Myocyte (in vitro differentiated cells): ENCODE results near the gene TBC1D10B. TPM values are rescaled to one million over a fixed set of nuclear protein-coding genes. Genes with fewer than 3 reads are reported as not detected.
"Not testable (repeated sequence)": the region's sequence is repeated elsewhere in the genome, so short reads cannot be mapped to it uniquely, and the experiment has no call there.

Experiments used
- DNase-seq: peaks from one replicate; pipeline ENCODE4 v3.0.0-alpha.2; 2012; ENCODE audit warnings: low read depth
- total RNA-seq: library from RNA; depleted of rRNA; stranded (reverse); fragments of >200 nt; gene quantifications from 2 replicates; pipeline ENCODE4 v1.2.3, GENCODE V29; 2014

Gene TBC1D10B
- total RNA-seq, 1 donor from 2014 or later: 40.3 TPM

GRCh38 chr16:30398661-30399434 lies 28.6 kb upstream of the TBC1D10B start:
- no peak for DNase-seq

- no peak for DNase-seq
Measured at GRCh38 chr16:30397776-30398660, 27.7 kb upstream of the TBC1D10B start.

- no peak for DNase-seq
Measured at GRCh38 chr16:30397056-30397455, 26.8 kb upstream of the TBC1D10B start.

DNA sequence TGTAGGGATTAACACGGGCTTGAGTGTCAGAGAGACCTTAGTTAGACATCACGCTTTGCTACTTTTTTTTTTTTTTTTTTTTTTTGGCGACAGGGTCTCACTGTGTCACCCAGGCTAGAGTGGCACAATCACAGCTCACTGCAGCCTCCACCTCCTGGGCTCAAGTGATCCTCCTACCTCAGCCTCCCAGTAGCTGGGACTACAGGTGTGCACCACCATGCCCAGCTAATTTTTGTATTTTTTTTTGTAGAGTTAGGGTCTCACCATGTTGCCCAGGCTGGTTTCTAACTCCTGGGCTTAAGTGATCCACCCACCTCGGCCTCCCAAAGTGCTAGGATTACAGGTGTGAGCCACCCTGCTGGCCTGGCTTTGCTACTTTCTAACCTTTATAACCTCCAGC lies 26.3 kb upstream of the TBC1D10B start:
- DNase-seq: not testable (repeated sequence)

DNA sequence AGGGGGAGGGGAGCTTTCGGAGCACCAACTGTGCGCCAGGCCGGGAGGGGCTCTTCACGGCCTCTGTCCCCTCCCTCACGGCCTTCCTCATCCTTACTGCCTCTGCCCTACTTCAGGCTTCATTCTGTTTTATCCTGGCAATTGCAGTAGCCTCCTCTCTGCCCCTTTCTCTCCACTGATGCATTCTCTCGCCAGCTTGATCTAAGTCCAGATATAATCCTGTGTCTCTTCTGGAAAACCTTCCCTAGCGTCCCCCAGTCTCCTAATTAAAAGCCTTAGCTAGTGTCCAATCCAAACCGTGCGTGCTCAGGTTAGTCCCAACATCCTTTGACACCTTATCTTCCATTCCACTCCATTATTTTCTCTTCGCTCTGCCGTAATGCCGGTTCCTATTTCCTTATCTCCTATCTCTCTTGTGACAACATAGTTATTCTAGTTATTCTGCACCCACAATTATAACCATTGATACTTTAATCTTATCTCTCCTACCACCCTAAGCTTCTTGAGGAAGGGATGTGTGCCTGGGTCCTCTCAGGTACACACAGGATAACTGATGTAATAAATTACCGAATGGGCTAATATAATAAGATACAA lies 25.8 kb upstream of the TBC1D10B start:
- no peak for DNase-seq

- peak; percentile 95 for DNase-seq
Measured at GRCh38 chr16:30395155-30395991, 25.1 kb upstream of the TBC1D10B start, which contains the start of gene ZNF48. ZNF48 (plus strand) TSS chr16:30395420; CDS start chr16:30395795, 375 bp downstream.

DNA sequence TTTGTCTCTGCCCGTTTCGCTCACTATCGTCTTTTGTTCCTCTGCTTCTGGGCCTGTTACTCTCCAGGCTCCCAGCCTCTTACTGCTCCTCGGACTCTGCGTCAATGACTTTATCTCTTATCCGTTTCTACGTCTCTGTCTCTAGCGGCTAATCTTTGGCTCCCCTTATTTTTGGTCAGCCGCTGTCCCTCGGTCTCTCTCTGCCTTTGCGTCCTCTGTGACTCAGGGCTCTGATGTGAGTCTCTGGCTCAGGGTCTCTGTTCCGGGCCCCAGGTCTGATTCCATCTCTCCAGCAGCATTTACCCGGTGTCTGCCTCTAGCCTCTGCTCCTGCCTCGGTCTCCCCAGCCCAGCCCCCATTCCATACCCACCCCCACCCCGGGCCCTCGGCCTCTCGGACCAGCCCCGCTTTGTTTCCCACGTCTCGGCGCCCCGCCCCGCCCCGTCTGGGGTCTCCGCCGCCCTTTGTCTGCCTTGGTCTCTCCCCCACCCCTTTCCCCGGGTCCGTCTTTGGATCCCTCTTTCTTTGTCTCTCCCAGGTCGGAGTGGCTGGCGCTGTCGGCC lies 24.4 kb upstream of the TBC1D10B start:
- DNase-seq: peak; percentile 40

DNA sequence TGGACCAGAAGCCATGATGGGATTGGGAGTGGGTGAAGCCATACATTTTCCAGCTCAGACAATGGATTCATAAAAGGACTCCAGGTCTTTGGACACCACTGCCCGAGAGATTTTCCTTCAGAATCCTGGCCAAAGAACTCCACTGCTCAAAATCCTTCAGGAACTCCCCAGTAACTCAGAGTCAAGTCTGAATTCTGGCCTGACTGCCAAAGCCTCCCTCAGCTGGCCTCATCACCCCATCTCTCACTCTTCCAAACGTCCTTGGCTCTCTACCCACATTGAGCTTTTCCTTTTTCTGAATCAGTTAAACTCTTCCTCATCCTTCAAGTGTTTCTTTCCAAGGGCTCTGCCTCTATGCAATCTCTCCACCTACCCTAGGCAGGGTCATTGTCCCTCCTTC lies 13.2 kb upstream of the TBC1D10B start:
- DNase-seq: no peak

GRCh38 chr16:30382111-30382881 lies 12.0 kb upstream of the TBC1D10B start, which contains the start of gene SEPTIN1:
SEPTIN1 (minus strand) TSS chr16:30382561; CDS start chr16:30382542, 19 bp downstream.
- peak; percentile 44 for DNase-seq

GRCh38 chr16:30381291-30382041 lies 11.2 kb upstream of the TBC1D10B start:
- peak; percentile 59 for DNase-seq

GRCh38 chr16:30380803-30381208 lies 10.5 kb upstream of the TBC1D10B start:
- DNase-seq: peak; percentile 71

GRCh38 chr16:30380072-30380802 lies 9.9 kb upstream of the TBC1D10B start:
- DNase-seq: peak; percentile 47

DNA sequence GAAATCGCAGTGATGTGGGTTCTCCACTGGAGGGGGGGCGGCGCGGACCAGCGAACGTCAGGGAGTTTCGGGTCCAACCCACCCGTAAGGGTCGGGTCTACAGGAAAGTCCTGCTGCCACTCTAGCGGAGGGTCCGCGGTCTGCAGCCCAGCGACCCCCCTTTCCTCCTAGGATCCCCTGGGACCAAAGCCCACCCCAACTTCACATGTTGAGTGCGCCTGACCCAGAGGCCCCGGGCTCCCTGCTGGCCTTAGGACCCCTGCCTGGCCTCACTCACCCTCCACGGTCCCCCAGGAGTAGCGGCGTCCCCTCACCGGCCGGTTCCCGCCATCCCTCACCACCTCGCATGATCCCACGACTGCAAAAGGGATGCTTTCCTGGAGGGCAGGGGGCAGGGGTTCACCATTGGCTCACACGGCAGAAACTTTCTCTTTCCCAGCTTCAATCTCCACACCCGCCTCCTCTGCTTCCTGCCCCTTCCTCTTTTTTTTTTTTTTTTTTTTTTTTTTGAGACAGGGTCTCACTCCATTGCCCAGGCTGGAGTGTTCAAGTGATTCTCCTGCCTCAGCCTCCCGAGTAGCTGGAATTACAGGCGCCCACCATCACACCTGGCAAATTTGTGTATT lies 9.0 kb upstream of the TBC1D10B start:
- DNase-seq: peak; percentile 44

GRCh38 chr16:30378236-30379157 lies 8.2 kb upstream of the TBC1D10B start:
- DNase-seq: peak; percentile 95

DNA sequence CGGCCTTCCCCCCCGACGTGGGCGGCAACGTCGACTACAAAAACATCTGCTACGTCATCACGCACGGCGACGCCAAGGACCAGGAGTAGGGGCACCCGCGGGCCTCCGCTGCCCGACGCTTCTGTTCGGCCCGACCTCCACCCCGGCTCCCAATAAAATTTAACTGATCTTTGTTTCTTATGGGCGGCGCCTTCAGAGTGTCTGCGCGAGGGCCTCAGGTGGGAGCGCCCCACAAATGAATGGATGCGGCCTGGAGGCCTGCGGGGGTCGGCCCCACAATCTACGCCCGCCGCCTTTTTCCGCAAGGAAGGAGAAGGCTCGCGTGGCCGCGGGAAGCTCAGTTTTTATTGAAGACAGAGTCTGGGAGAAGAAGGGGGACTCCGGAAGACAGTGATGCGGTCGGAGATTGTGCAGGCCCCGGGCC lies 7.5 kb upstream of the TBC1D10B start:
- DNase-seq: peak; percentile 72

GRCh38 chr16:30377050-30377811 lies 6.9 kb upstream of the TBC1D10B start:
- DNase-seq: no peak
